Measurements from ENCODE around the gene PCSK5.

Gene PCSK5

DNA sequence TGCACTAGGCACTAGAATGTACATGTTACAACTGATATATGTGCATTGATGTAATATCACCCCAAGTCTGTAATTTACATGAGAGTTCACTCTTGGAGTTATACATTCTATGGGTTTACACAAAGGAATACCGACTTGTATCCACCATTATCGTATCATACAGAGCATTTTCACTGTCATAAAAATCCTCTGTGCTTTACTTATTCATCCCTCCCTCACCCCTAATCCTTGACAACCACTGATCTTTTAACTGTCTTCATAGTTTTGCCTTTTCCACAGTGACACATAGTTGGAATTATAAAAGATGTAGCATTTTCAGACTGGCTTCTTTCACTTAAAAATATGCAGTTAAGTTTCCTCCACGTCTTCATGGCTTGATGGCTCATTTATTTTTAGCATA lies 514.9 kb downstream of the PCSK5 start:
- no peak for DNase-seq

DNA sequence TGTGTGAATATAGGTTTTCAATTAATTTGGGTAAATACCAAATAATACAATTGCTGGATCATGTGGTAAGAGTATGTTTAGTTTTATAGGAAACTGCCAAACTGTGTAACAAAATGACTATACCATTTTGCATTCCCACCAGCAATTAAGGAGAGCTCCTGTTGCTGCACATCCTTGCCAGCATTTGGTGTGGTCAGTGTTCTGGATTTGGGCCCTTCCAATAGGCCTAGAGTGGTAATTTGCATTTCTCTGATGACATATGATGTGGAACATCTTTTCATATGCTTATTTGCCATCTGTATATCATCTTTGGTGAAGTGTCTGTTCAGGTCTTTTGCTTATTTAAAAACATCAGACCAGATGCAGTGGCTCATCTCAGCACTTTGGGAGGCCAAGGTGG lies 515.4 kb downstream of the PCSK5 start:
- DNase-seq, result no peak
